Smooth muscle cell (in vitro differentiated cells): ENCODE results near the gene RNF111. TPM values are rescaled to one million over a fixed set of nuclear protein-coding genes. Genes with fewer than 3 reads are reported as not detected.

Experiments used
- DNase-seq: peaks from one replicate; lab custom pipeline; 2025; ENCODE audit not compliant: unreplicated experiment; lab: John Stamatoyannopoulos, UW
- H2AFZ ChIP-seq: fragments of 200-600 bp; sonication (generic); 2 replicates; pipeline ENCODE4 v1.6.0; 2016; ENCODE audit warnings: antibody characterized with exemption, low read depth, mild to moderate bottlenecking
- H3F3A ChIP-seq: fragments of 200-600 bp; sonication (generic); 2 replicates; pipeline ENCODE4 v1.6.0; 2017; ENCODE audit warnings: antibody characterized with exemption, low read depth
- H3K27ac ChIP-seq: fragments of 200-600 bp; sonication (generic); 2 replicates; pipeline ENCODE4 v1.5.1; 2016; ENCODE audit warnings: low read depth, mild to moderate bottlenecking
- H3K27me3 ChIP-seq: fragments of 200-600 bp; sonication (generic); 2 replicates; pipeline ENCODE4 v1.6.1; 2016; ENCODE audit warnings: low read depth, mild to moderate bottlenecking
- H3K36me3 ChIP-seq: fragments of 200-600 bp; sonication (generic); 2 replicates; pipeline ENCODE4 v1.5.1; 2016; ENCODE audit warnings: low read depth
- H3K4me1 ChIP-seq: fragments of 200-600 bp; sonication (generic); 2 replicates; pipeline ENCODE4 v1.5.1; 2016; ENCODE audit warnings: low read depth
- H3K4me2 ChIP-seq: fragments of 200-600 bp; sonication (generic); 2 replicates; pipeline ENCODE4 v1.6.0; 2016; ENCODE audit warnings: mild to moderate bottlenecking
- H3K4me3 ChIP-seq: fragments of 200-600 bp; sonication (generic); 2 replicates; pipeline ENCODE4 v1.5.1; 2016; ENCODE audit warnings: mild to moderate bottlenecking
- H3K79me2 ChIP-seq: fragments of 200-600 bp; sonication (generic); 2 replicates; pipeline ENCODE4 v1.6.0; 2016; ENCODE audit warnings: low read depth, mild to moderate bottlenecking
- H3K9ac ChIP-seq: fragments of 200-600 bp; sonication (generic); 2 replicates; pipeline ENCODE4 v1.6.0; 2016; ENCODE audit warnings: low read depth
- H3K9me3 ChIP-seq: fragments of 200-600 bp; sonication (generic); replicated peaks from 2 replicates; pipeline ENCODE4 v1.5.1; 2016; ENCODE audit warnings: low read depth
- H4K20me1 ChIP-seq: fragments of 200-600 bp; sonication (generic); 2 replicates; pipeline ENCODE4 v1.6.0; 2016; ENCODE audit warnings: low read depth
- WGBS: methylation state at CpG from one replicate; pipeline ENCODE4 v1.1.7; 2016; ENCODE audit warnings: low lambda C conversion rate; 5-methylcytosine and 5-hydroxymethylcytosine counted together
- polyA plus RNA-seq: library from polyadenylated mRNA; unstranded; fragments of >200 nt; fragmentation: Nextera tagmentation; extraction: Ambion mirVana; gene quantifications from 2 replicates; pipeline ENCODE4 v1.2.1, GENCODE V29; 2016
- total RNA-seq: library from RNA; depleted of rRNA; stranded (reverse); fragments of >200 nt; gene quantifications from 2 replicates; pipeline ENCODE4 v1.2.3, GENCODE V29; 2014
- TF ChIP-seq, protein P1 (sequence below): fragments of 200-600 bp; sonication (generic); IDR thresholded peaks from 2 replicates; pipeline ENCODE4 v1.5.1; 2017; ENCODE audit warnings: borderline replicate concordance, mild to moderate bottlenecking, antibody characterized with exemption; ENCODE audit not compliant: insufficient read depth, poor library complexity, severe bottlenecking

Gene RNF111
- total and polyA plus RNA-seq, 2 experiments from 2014 or later: 15.3 to 37.8 TPM

DNA sequence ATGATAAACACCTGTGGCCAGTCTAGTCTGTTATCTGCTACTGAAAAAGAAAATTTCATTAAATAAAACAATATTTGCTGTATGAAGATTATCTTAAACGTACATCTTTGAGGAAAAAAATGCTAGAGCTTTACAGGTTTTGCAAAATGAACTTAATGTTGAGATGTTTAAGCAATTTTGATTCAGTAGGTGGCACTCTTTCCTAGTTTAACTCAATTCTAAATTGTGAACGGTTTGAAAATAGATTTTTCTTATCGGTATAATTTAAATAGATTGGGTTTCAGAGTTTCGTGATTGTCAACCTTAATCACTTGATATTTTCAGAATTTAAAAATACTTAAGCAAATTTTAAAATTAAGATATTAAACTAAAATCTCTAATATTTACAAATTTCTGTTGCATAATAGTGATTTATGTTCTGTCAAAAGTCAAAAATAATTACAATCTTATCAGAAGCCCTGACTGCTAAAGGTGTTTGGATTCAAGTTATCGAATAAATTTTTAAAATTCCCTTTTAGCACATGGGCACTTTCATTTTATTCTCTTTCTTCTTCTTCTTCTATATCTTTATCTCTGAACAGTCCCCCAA, 7.0 kb upstream of the RNF111 start:
- TF ChIP-seq, protein P1, sequence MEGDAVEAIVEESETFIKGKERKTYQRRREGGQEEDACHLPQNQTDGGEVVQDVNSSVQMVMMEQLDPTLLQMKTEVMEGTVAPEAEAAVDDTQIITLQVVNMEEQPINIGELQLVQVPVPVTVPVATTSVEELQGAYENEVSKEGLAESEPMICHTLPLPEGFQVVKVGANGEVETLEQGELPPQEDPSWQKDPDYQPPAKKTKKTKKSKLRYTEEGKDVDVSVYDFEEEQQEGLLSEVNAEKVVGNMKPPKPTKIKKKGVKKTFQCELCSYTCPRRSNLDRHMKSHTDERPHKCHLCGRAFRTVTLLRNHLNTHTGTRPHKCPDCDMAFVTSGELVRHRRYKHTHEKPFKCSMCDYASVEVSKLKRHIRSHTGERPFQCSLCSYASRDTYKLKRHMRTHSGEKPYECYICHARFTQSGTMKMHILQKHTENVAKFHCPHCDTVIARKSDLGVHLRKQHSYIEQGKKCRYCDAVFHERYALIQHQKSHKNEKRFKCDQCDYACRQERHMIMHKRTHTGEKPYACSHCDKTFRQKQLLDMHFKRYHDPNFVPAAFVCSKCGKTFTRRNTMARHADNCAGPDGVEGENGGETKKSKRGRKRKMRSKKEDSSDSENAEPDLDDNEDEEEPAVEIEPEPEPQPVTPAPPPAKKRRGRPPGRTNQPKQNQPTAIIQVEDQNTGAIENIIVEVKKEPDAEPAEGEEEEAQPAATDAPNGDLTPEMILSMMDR: peak; percentile 56
- H3K9ac ChIP-seq: no peak overlapping the region
- H3K4me2 ChIP-seq: no peak overlapping the region
- peaks cover 8% of the 10 kb centered on the region for H3K27me3 ChIP-seq
- no peak overlapping the region for H3K27ac ChIP-seq
- no peak overlapping the region for H2AFZ ChIP-seq
- H3K36me3 ChIP-seq: no peaks in the 10 kb centered on the region
- no peaks in the 10 kb centered on the region for H3F3A ChIP-seq
- H3K9me3 ChIP-seq: no peaks in the 10 kb centered on the region
- DNase-seq: no peak
- H4K20me1 ChIP-seq: no peaks in the 10 kb centered on the region
- no peak overlapping the region for H3K4me3 ChIP-seq
- no peaks in the 10 kb centered on the region for H3K4me1 ChIP-seq
- WGBS: 16% methylated on average over 5 of the region's 5 CpGs
- H3K79me2 ChIP-seq: no peaks in the 10 kb centered on the region

DNA sequence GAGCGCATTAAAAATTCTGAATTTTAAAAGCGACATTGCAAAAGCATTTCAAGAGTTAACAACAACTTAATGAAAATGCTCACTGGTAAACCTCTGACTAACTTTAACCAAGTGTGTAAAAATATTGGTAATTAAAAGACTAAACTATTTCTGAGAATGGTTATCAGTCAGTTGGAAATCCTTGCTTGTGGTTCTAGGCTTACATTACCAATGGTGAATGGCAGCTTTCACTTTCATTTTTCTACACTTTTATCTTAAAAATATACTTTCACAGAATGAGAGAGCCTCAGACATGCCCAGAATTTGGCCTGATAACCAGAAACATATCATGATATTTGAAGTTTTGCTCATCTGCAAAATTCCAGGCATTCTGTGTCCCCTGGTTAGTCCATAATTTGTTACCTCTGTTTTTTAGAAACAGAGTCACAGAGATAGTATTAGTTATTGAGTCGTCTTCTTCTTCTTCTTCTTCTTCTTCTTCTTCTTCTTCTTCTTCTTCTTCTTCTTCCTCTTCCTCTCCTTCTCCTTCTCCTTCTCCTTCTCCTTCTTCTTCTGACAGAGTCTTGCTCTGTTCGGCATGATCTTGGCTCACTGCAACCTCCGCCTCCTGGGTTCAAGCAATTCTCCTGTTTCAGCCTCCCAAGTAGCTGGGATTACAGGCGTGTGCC, 5.5 kb upstream of the RNF111 start:
- Histone ChIP-seq H3F3A (no peaks in the 10 kb centered on the region), H3K36me3 (no peaks in the 10 kb centered on the region), H3K79me2 (no peaks in the 10 kb centered on the region), H3K9ac (no peak overlapping the region), H4K20me1 (no peaks in the 10 kb centered on the region), H3K9me3 (no peaks in the 10 kb centered on the region), H3K27ac (no peak overlapping the region), H3K4me3 (no peak overlapping the region), H3K4me2 (no peak overlapping the region), H3K27me3 (peaks cover 8% of the 10 kb centered on the region), H3K4me1 (no peaks in the 10 kb centered on the region), H2AFZ (no peak overlapping the region)
- TF ChIP-seq, protein P1: no peak
- no peak for DNase-seq
- 76% methylated on average over 6 of the region's 6 CpGs for WGBS

DNA sequence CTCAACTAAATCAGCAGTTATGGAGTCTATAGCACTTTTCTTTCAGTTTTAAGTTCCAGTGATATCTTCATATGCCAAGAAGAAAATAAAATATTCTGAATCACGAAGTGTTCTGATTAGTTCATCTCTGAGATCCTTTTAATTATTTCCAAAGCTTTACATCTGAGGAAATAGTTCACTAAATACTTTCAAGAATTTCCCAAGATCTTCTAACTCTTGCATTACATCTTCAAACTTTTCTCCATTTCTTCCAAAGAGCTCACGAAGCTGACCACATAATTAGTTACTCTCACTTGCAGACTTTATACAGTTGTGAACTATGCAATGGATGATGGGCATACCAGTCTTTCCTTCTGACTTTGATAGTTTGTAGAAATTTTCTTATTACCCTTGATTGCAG, 4.2 kb upstream of the RNF111 start:
- Histone ChIP-seq H3F3A (no peaks in the 10 kb centered on the region), H3K4me3 (no peak overlapping the region), H3K9me3 (no peaks in the 10 kb centered on the region), H4K20me1 (no peaks in the 10 kb centered on the region), H3K4me2 (no peak overlapping the region), H2AFZ (no peak overlapping the region), H3K27ac (no peak overlapping the region), H3K27me3 (peaks cover 8% of the 10 kb centered on the region), H3K36me3 (no peaks in the 10 kb centered on the region), H3K9ac (no peak overlapping the region), H3K79me2 (peaks cover 7% of the 10 kb centered on the region), H3K4me1 (no peaks in the 10 kb centered on the region)
- TF ChIP-seq, protein P1: no peak
- 84% methylated on average over 2 of the region's 2 CpGs for WGBS
- no peak for DNase-seq

DNA sequence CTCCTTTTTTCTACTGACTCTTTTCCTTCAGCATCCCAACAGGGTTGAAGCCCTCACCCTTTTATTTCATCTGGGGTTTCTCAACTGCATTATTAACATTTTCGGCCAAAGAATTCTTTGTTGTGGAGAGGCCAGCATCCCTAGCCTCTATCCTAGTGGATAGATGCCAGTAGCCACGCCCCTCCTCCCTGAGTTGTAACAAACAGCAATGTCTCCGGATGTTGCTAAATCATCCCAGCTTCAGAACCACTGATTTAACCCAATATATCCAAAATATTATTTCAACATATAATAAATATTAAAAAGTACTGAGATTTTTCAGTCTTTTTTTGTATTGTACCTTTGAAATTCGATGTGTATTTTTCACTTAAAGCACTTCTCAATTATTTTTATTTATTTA, 2.0 kb upstream of the RNF111 start:
- H3K27ac ChIP-seq: no peak overlapping the region
- H3F3A ChIP-seq: no peaks in the 10 kb centered on the region

More for the DNA sequence above, 2.0 kb upstream of the RNF111 start:
- Histone ChIP-seq H4K20me1 (peaks cover 22% of the 10 kb centered on the region), H3K4me1 (peaks cover 14% of the 10 kb centered on the region), H3K9me3 (no peaks in the 10 kb centered on the region), H3K4me3 (no peak overlapping the region), H3K4me2 (no peak overlapping the region), H3K9ac (no peak overlapping the region), H3K27me3 (peaks cover 8% of the 10 kb centered on the region), H3K36me3 (no peaks in the 10 kb centered on the region), H3K79me2 (peaks cover 29% of the 10 kb centered on the region), H2AFZ (no peak overlapping the region)
- no peak for DNase-seq
- WGBS: 51% methylated on average over 4 of the region's 4 CpGs
- TF ChIP-seq, protein P1: no peak
